ENCODE measurements around the gene VTA1.

Gene VTA1

DNA sequence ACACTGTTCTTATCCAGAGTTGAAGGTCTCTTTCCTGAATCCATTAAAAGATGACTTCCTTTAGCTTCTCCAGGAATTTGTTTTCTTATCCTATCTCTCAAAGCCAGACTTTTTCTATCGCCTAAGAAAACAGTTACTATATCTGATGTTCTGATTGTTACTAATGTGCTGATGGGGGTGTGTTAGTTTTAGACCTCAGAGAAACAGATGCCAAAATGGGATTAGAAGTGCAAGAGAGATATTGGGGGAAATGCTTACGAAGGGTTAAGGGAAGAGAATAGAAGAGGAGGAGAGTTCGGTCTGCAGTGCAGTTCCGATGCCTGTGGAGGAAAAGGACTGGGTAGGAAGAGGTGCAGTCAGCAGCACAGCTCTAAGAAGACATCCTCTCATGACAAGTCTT, 119.0 kb downstream of the VTA1 start:
- no peak for DNase-seq (ENCODE audit: low read depth in 3 of 3)

GRCh38 chr6:142271476-142271875, 124.4 kb downstream of the VTA1 start:
- DNase-seq (ENCODE audit: low read depth in 3 of 3): no peak

Measured in stimulated activated CD4-positive, alpha-beta T cell treated with anti-CD3 and anti-CD28 coated beads, TNF-alpha, amount 100 ng/mL, for 48 hours (primary cell).